Measurements from ENCODE around the gene LPP. TPM values are rescaled to one million over a fixed set of nuclear protein-coding genes. Genes with fewer than 3 reads are reported as not detected.

Gene LPP
- total RNA-seq, 6 donors from 2014 or later, result 86.0 to 196 (median 160) TPM

DNA sequence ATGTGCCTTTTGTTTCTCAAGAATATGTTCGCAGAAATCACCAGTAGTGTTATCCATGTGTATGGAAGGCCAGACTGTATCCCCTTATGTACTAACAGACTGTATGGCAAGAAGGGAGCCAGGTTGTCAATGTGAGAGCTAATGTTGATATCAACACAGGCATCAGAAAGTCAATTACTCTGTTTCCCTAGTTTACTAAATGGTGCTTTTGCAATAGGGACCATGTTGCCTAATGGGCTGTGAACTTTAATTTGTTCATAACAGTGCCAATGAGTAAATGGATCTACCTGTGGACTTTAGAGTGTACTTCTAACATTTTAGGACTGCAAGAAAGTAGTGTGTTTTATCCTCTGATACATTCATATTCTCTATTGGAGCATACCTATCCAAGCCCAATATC is 586.1 kb downstream of the LPP start:
- H3K4me3 ChIP-seq, result no peak overlapping the region
- H3K36me3 ChIP-seq, result no peaks in the 10 kb centered on the region
- no peaks in the 10 kb centered on the region for H3K4me1 ChIP-seq
- H3K9me3 ChIP-seq, result no peaks in the 10 kb centered on the region
- H3K27ac ChIP-seq, result no peak overlapping the region
- DNase-seq (no peak), ATAC-seq (ENCODE audit: low FRiP score in 2 of 2) (no peak)
- no peaks in the 10 kb centered on the region for H3K27me3 ChIP-seq
- TF ChIP-seq CTCF (IDR thresholded peaks at IDR 0.05), result no peak
- no peak for TF ChIP-seq POLR2A (IDR thresholded peaks at IDR 0.05)
- no peak for TF ChIP-seq POLR2AphosphoS5 (IDR thresholded peaks at IDR 0.05)
- no peak for TF ChIP-seq EP300 (IDR thresholded peaks at IDR 0.05)
- 94 to 100% methylated on average over 1 of the region's 1 CpG for WGBS, 2 donors

DNA sequence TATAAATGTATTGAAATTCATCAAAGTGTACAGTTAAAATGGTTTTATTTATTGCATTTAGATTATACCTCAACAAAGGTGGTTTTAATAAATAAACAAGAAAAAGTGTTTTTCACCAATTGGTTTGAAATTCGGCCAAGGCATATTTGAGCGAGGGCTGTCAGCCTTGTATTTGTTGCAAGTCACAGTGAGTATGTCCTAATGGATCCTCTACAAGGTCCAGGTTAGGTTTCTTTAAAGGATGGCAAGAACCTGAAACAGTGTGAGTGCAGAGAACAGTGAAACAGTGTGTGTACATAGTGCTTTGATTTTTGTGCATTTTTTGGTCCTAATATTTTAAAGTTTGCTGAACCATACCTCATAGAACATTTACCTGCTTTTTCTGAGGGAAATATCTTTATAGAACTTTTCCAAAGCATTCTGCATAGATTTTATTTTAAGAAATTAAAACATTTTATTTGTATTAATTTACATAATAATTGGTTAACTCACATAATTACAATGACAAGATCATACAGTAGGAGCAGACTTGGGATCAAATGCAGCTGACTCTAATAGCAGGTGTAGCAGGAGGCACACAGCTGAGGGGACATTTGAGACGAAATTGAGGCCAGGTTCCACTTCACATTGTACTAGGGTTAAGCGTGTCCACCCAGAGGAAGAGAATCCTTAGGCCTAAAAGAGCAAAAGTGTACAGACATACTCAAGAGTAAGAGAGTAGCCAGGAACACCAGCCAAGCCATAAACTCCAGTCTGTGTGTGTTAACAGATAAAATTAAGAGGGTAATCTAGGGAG is 589.0 kb downstream of the LPP start:
- Histone ChIP-seq H3K36me3 (no peaks in the 10 kb centered on the region), H3K4me1 (no peaks in the 10 kb centered on the region), H3K27ac (no peak overlapping the region), H3K27me3 (no peaks in the 10 kb centered on the region), H3K4me3 (no peak overlapping the region), H3K9me3 (no peaks in the 10 kb centered on the region)
- WGBS, 2 donors, result 85 to 93% methylated on average over 4 of the region's 4 CpGs
- DNase-seq (no peak), ATAC-seq (ENCODE audit: low FRiP score in 2 of 2) (no peak)
- TF ChIP-seq POLR2A (IDR thresholded peaks at IDR 0.05) (no peak), POLR2AphosphoS5 (IDR thresholded peaks at IDR 0.05) (no peak)

GRCh38 chr3:188744166-188744565 is 590.2 kb downstream of the LPP start:
- H3K4me3 ChIP-seq, result no peak overlapping the region
- H3K27ac ChIP-seq, result no peak overlapping the region
- no peaks in the 10 kb centered on the region for H3K36me3 ChIP-seq
- H3K27me3 ChIP-seq, result no peaks in the 10 kb centered on the region
- H3K4me1 ChIP-seq, result no peaks in the 10 kb centered on the region
- WGBS, 2 donors, result 97 to 98% methylated on average over 2 of the region's 2 CpGs
- DNase-seq (no peak), ATAC-seq (ENCODE audit: low FRiP score in 2 of 2) (no peak)
- no peaks in the 10 kb centered on the region for H3K9me3 ChIP-seq
- TF ChIP-seq POLR2A (IDR thresholded peaks at IDR 0.05) (no peak), POLR2AphosphoS5 (IDR thresholded peaks at IDR 0.05) (no peak), CTCF (IDR thresholded peaks at IDR 0.05) (no peak), EP300 (IDR thresholded peaks at IDR 0.05) (no peak)

GRCh38 chr3:188745031-188745430 is 591.1 kb downstream of the LPP start:
- ATAC-seq (ENCODE audit: low FRiP score in 2 of 2), result no peak
- H3K4me1 ChIP-seq, result no peaks in the 10 kb centered on the region
- H3K9me3 ChIP-seq, result no peaks in the 10 kb centered on the region
- TF ChIP-seq EP300 (IDR thresholded peaks at IDR 0.05), result no peak
- TF ChIP-seq POLR2A (IDR thresholded peaks at IDR 0.05), result no peak
- TF ChIP-seq CTCF (IDR thresholded peaks at IDR 0.05), result no peak
- TF ChIP-seq POLR2AphosphoS5 (IDR thresholded peaks at IDR 0.05), result no peak
- H3K27ac ChIP-seq, result no peak overlapping the region
- no peak for DNase-seq
- no peaks in the 10 kb centered on the region for H3K27me3 ChIP-seq
- H3K4me3 ChIP-seq, result no peak overlapping the region
- no peaks in the 10 kb centered on the region for H3K36me3 ChIP-seq

DNA sequence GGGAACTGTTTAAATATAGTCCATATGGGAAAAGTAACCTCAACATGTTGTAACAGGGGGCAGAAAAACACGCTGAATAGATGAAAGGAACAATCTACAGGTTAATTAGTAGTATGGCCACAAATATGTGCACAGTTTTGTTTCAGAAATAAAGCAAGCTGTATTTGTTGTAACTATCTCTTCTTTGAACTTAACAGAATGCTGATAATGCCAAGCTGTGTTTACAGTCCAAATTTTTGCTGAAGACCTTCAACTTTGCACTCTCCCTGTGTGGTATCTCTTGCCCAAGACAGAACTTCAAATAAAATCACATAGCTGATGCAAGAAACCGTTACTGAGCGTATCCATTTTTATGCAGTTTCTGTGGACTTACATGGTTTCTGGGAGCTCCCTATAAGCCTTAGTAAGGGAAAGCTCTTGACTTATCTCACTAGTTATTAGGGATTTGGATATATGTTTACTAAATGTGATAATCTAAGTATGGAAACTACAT is 592.4 kb downstream of the LPP start:
- Histone ChIP-seq H3K4me3 (no peak overlapping the region), H3K27ac (no peak overlapping the region), H3K9me3 (no peaks in the 10 kb centered on the region), H3K27me3 (no peaks in the 10 kb centered on the region), H3K4me1 (no peaks in the 10 kb centered on the region), H3K36me3 (no peaks in the 10 kb centered on the region)
- no peak for TF ChIP-seq POLR2AphosphoS5 (IDR thresholded peaks at IDR 0.05)
- TF ChIP-seq EP300 (IDR thresholded peaks at IDR 0.05), result no peak
- no peak for TF ChIP-seq POLR2A (IDR thresholded peaks at IDR 0.05)
- no peak for TF ChIP-seq CTCF (IDR thresholded peaks at IDR 0.05)
- WGBS, 2 donors, result 82 to 86% methylated on average over 3 of the region's 3 CpGs
- DNase-seq, result no peak
- no peak for ATAC-seq (ENCODE audit: low FRiP score in 2 of 2)
